CD14-positive monocyte (primary cell): ENCODE results near the gene USP30. TPM values are rescaled to one million over a fixed set of nuclear protein-coding genes. Genes with fewer than 3 reads are reported as not detected.

Experiments used
- DNase-seq, 3 donors: peaks; one replicate each; pipeline ENCODE4 v3.0.0-alpha.2; 2011 to 2022
- H2AFZ ChIP-seq: 2 replicates; pipeline ENCODE4 v1.6.0; 2012; ENCODE audit warnings: mild to moderate bottlenecking, low read depth, low read length, inconsistent platforms; ENCODE audit not compliant: insufficient read depth, poor library complexity, severe bottlenecking
- H3K27ac ChIP-seq, 2 donors: 1 replicate in 1 of 2; 2 replicates in 1 of 2; pipeline ENCODE4 v1.5.1; 2012 to 2013; ENCODE audit warnings: low read length in 2 of 2, control low read depth in 1 of 2, inconsistent platforms in 1 of 2, low read depth in 1 of 2, mild to moderate bottlenecking in 1 of 2
- H3K27me3 ChIP-seq, 2 donors: one replicate each; pipeline versions ENCODE4 v1.6.0 to v1.6.1; 2011 to 2013; ENCODE audit warnings: low read length in 2 of 2; ENCODE audit not compliant: control insufficient read depth in 2 of 2, insufficient read depth in 2 of 2
- H3K36me3 ChIP-seq, 2 donors: replicated peaks in 1 of 2; 1 replicate in 1 of 2; 2 replicates in 1 of 2; pipeline versions ENCODE4 v1.5.1 to v1.6.1; 2012 to 2013; ENCODE audit warnings: low read length in 2 of 2, control low read depth in 1 of 2, inconsistent platforms in 1 of 2, mild to moderate bottlenecking in 1 of 2; ENCODE audit not compliant: insufficient read depth in 2 of 2, control insufficient read depth in 1 of 2
- H3K4me1 ChIP-seq, 2 donors: 1 replicate in 1 of 2; 2 replicates in 1 of 2; pipeline versions ENCODE4 v1.5.1 to v1.6.1; 2012 to 2013; ENCODE audit warnings: low read length in 2 of 2, control low read depth in 1 of 2, inconsistent platforms in 1 of 2, mild to moderate bottlenecking in 1 of 2, moderate library complexity in 1 of 2; ENCODE audit not compliant: insufficient read depth in 2 of 2, control insufficient read depth in 1 of 2
- H3K4me2 ChIP-seq: replicated peaks from 2 replicates; pipeline ENCODE3; 2012; ENCODE audit warnings: low read length, moderate library complexity, mild to moderate bottlenecking; ENCODE audit not compliant: poor library complexity, severe bottlenecking; ENCODE audit errors: extremely low read depth
- H3K4me3 ChIP-seq, 3 experiments: fragments of 200-600 bp in 1 of 3; sonication (generic) in 1 of 3; replicated peaks in 1 of 3; 1 replicate in 2 of 3; 2 replicates in 1 of 3; pipeline ENCODE4 v1.5.1; 2011 to 2013; ENCODE audit warnings: low read length in 3 of 3, mild to moderate bottlenecking in 3 of 3, control low read depth in 2 of 3, low read depth in 2 of 3, inconsistent platforms in 1 of 3, moderate library complexity in 1 of 3
- H3K79me2 ChIP-seq: 2 replicates; pipeline ENCODE4 v1.6.0; 2012; ENCODE audit warnings: mild to moderate bottlenecking, control low read depth, inconsistent platforms, low read length, moderate library complexity; ENCODE audit not compliant: insufficient read depth
- H3K9ac ChIP-seq: 2 replicates; pipeline ENCODE4 v1.6.0; 2017; ENCODE audit warnings: low read length, mild to moderate bottlenecking; ENCODE audit not compliant: insufficient read depth, poor library complexity, severe bottlenecking
- H3K9me3 ChIP-seq, 2 donors: replicated peaks in 1 of 2; 1 replicate in 1 of 2; 2 replicates in 1 of 2; pipeline versions ENCODE4 v1.5.1 to v1.6.1; 2012 to 2013; ENCODE audit warnings: low read length in 2 of 2, control low read depth in 1 of 2; ENCODE audit not compliant: control insufficient read depth in 1 of 2, insufficient read depth in 1 of 2
- H4K20me1 ChIP-seq: 2 replicates; pipeline ENCODE4 v1.6.0; 2012; ENCODE audit warnings: mild to moderate bottlenecking, low read length, control low read depth, moderate library complexity; ENCODE audit not compliant: insufficient read depth
- H3K27ac Mint-ChIP-seq, 7 donors: one replicate each; pipeline ENCODE4 v1.8.0; 2020; ENCODE audit warnings: mild to moderate bottlenecking in 7 of 7, mixed read lengths in 7 of 7, moderate library complexity in 6 of 7, inconsistent platforms in 2 of 7
- H3K27me3 Mint-ChIP-seq, 3 donors: one replicate each; pipeline ENCODE4 v1.8.0; 2021 to 2022; ENCODE audit warnings: low read depth in 3 of 3, mild to moderate bottlenecking in 3 of 3, mixed read lengths in 3 of 3, moderate library complexity in 3 of 3, inconsistent platforms in 1 of 3
- H3K36me3 Mint-ChIP-seq, 2 donors: one replicate each; pipeline ENCODE4 v1.8.0; 2020; ENCODE audit warnings: mixed read lengths in 2 of 2, inconsistent platforms in 1 of 2, mild to moderate bottlenecking in 1 of 2
- H3K4me1 Mint-ChIP-seq: one replicate; pipeline ENCODE4 v1.8.0; 2020; ENCODE audit warnings: mild to moderate bottlenecking, mixed read lengths
- H3K4me3 Mint-ChIP-seq, 2 donors: one replicate each; pipeline ENCODE4 v1.8.0; 2020; ENCODE audit warnings: mild to moderate bottlenecking in 2 of 2, mixed read lengths in 2 of 2, moderate library complexity in 1 of 2
- H3K9me3 Mint-ChIP-seq, 7 donors: one replicate each; pipeline ENCODE4 v1.8.0; 2020 to 2022; ENCODE audit warnings: mixed read lengths in 7 of 7, mild to moderate bottlenecking in 6 of 7, moderate library complexity in 6 of 7, inconsistent platforms in 2 of 7
- WGBS: methylation state at CpG from one replicate; pipeline ENCODE4 v1.1.5; 2013; ENCODE audit warnings: missing lambda C conversion rate; ENCODE audit not compliant: insufficient coverage; 5-methylcytosine and 5-hydroxymethylcytosine counted together
- intact Hi-C, 2 donors: fragments of 100-400 bp; cut with micrococcal nuclease; formaldehyde crosslinking; loops; one replicate each; pipeline versions ENCODE4 v1.15.0 to v1.15.1; 2023
- polyA plus RNA-seq, 3 donors: library from polyadenylated mRNA; depleted of rRNA in 1 of 3; unstranded in 2 of 3; stranded (reverse) in 1 of 3; fragments of 300-500 nt in 2 of 3; fragments of >200 nt in 1 of 3; fragmentation: Illumina TruSeq in 2 of 3; gene quantifications; 1 replicate in 2 of 3; 2 replicates in 1 of 3; pipeline ENCODE4 v1.2.3, GENCODE V29; 2012 to 2021
- TF ChIP-seq, protein P1 (sequence below): fragments of 200-600 bp; IDR thresholded peaks from one replicate; pipeline ENCODE4 v1.8.0; 2022; ENCODE audit warnings: antibody characterized with exemption, mild to moderate bottlenecking

Gene USP30
- polyA plus RNA-seq, 3 donors = 4.5 to 8.2 (median 6.8) TPM

DNA sequence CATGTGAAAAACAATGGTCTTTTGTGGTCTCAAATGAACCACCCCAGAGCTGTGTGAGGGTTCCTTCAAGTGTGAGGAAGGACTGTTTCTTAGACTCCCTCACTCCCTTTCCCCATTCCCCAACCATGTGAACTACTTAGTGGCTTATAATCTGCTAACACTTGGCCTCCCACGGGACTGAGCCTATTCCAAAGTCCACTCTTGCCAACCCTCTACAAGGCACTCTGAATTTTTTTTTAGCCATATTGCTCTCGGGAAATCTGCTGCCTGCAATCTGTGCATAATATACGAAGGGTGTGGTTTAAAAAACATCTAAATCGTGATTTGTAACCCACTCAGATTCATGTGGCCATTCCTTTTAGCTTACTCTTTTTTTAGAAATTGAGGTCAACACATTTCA lies 34.1 kb upstream of the USP30 start:
- Histone ChIP-seq H3K9ac (no peak overlapping the region), H3K4me2 (no peak overlapping the region), H3K4me1 (no peaks in the 10 kb centered on the region), H3K27ac (no peak overlapping the region), H3K9me3 (no peaks in the 10 kb centered on the region), H3K36me3 (no peaks in the 10 kb centered on the region), H3K4me3 (no peak overlapping the region), H2AFZ (no peak overlapping the region), H4K20me1 (no peaks in the 10 kb centered on the region), H3K27me3 (peaks cover 0 to 11% of the 10 kb centered on the region in 2 donors), H3K79me2 (no peaks in the 10 kb centered on the region)
- TF ChIP-seq, protein P1, sequence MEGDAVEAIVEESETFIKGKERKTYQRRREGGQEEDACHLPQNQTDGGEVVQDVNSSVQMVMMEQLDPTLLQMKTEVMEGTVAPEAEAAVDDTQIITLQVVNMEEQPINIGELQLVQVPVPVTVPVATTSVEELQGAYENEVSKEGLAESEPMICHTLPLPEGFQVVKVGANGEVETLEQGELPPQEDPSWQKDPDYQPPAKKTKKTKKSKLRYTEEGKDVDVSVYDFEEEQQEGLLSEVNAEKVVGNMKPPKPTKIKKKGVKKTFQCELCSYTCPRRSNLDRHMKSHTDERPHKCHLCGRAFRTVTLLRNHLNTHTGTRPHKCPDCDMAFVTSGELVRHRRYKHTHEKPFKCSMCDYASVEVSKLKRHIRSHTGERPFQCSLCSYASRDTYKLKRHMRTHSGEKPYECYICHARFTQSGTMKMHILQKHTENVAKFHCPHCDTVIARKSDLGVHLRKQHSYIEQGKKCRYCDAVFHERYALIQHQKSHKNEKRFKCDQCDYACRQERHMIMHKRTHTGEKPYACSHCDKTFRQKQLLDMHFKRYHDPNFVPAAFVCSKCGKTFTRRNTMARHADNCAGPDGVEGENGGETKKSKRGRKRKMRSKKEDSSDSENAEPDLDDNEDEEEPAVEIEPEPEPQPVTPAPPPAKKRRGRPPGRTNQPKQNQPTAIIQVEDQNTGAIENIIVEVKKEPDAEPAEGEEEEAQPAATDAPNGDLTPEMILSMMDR = no peak
- H3K4me3 Mint-ChIP-seq = no peak overlapping the region
- no peaks in the 10 kb centered on the region for H3K36me3 Mint-ChIP-seq
- H3K27me3 Mint-ChIP-seq = peaks cover 9 to 16% (median 11%) of the 10 kb centered on the region in 3 donors
- DNase-seq = no peak
- peaks cover 0 to 6% (median 0%) of the 10 kb centered on the region in 7 donors for H3K9me3 Mint-ChIP-seq
- 90% methylated on average over 2 of the region's 4 CpGs for WGBS
- intact Hi-C loops = no loop called here
- H3K4me1 Mint-ChIP-seq = no peaks in the 10 kb centered on the region
- no peak overlapping the region for H3K27ac Mint-ChIP-seq

DNA sequence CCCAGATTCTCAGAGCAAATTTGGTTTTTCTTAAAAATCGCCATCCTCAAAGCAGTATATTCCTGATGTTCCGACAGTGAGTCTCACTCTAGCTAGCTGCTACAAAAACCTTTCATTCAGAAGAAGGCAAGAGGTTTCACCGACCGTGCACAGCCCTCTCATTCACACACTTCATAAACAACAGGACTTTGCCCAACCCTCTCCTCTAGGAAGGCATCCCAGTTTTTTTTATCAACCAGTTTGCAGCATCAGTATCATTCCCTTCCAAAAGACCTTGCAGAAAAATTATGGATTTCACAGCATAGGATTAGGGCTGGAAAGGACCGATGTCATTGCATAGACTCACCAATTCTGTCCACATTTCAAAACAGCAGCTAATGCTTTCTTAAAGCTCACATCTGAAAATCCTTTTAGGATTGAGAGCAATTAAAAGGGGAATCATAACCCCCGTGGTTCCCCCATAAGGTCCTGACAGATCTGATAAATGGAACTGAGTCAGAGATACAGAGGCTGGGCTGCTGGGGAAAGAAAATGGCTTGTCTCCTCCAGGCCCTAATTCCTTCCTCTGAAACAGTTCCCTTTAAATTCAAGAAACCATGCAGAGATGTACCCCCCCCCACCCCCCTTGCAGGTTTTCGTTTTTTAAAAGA lies 32.1 kb upstream of the USP30 start:
- Mint-ChIP-seq H3K36me3 (no peaks in the 10 kb centered on the region), H3K4me1 (no peaks in the 10 kb centered on the region), H3K27me3 (peaks cover 7 to 14% (median 9%) of the 10 kb centered on the region in 3 donors), H3K9me3 (peaks cover 0 to 2% (median 0%) of the 10 kb centered on the region in 7 donors), H3K4me3 (no peak overlapping the region), H3K27ac (no peak overlapping the region)
- no peak overlapping the region for H3K4me3 ChIP-seq
- H3K36me3 ChIP-seq = no peaks in the 10 kb centered on the region
- H3K9ac ChIP-seq = no peak overlapping the region
- WGBS = 65% methylated on average over 5 of the region's 7 CpGs
- H3K9me3 ChIP-seq = no peaks in the 10 kb centered on the region
- intact Hi-C loops = no loop called here
- no peak overlapping the region for H2AFZ ChIP-seq
- no peaks in the 10 kb centered on the region for H3K4me1 ChIP-seq
- DNase-seq = no peak
- TF ChIP-seq, protein P1 = no peak
- no peaks in the 10 kb centered on the region for H4K20me1 ChIP-seq
- no peak overlapping the region for H3K27ac ChIP-seq
- H3K27me3 ChIP-seq = peaks cover 0 to 11% of the 10 kb centered on the region in 2 donors
- H3K79me2 ChIP-seq = no peaks in the 10 kb centered on the region
- H3K4me2 ChIP-seq = no peak overlapping the region
